Small intestine (tissue), 7 donors: ENCODE results near the gene SPOP. TPM values are rescaled to one million over a fixed set of nuclear protein-coding genes. Genes with fewer than 3 reads are reported as not detected.
"Not testable (repeated sequence)": the region's sequence is repeated elsewhere in the genome, so short reads cannot be mapped to it uniquely, and the experiment has no call there.

Experiments used
- DNase-seq, 2 donors: peaks; one replicate each; pipeline versions ENCODE4 v3.0.0 to v3.0.0-alpha.2; 2013
- FAIRE-seq: peaks from 2 replicates; lab custom pipeline; 2012; peaks lifted over from hg19 to GRCh38; lab: Jason Lieb, UNC
- H3K27ac ChIP-seq, 3 donors: one replicate each; pipeline ENCODE4 v1.5.1; 2013; ENCODE audit warnings: low read length in 2 of 3, mild to moderate bottlenecking in 2 of 3, control low read depth in 1 of 3, inconsistent platforms in 1 of 3, low read depth in 1 of 3, moderate library complexity in 1 of 3
- H3K27me3 ChIP-seq, 3 donors: one replicate each; pipeline ENCODE4 v1.6.1; 2013; ENCODE audit warnings: low read length in 3 of 3, inconsistent platforms in 1 of 3; ENCODE audit not compliant: control insufficient read depth in 3 of 3, insufficient read depth in 3 of 3
- H3K36me3 ChIP-seq, 3 donors: one replicate each; pipeline ENCODE4 v1.6.1; 2013; ENCODE audit warnings: low read length in 3 of 3, inconsistent platforms in 1 of 3, low read depth in 1 of 3, mild to moderate bottlenecking in 1 of 3, moderate library complexity in 1 of 3; ENCODE audit not compliant: control insufficient read depth in 3 of 3, insufficient read depth in 2 of 3
- H3K4me1 ChIP-seq, 3 donors: one replicate each; pipeline ENCODE4 v1.6.1; 2013; ENCODE audit warnings: low read length in 2 of 3, inconsistent platforms in 1 of 3, low read depth in 1 of 3, mild to moderate bottlenecking in 1 of 3, moderate library complexity in 1 of 3; ENCODE audit not compliant: control insufficient read depth in 3 of 3, insufficient read depth in 2 of 3
- H3K4me3 ChIP-seq, 3 donors: one replicate each; pipeline ENCODE4 v1.5.1; 2013; ENCODE audit warnings: low read length in 3 of 3, control low read depth in 1 of 3, inconsistent platforms in 1 of 3, low read depth in 1 of 3, mild to moderate bottlenecking in 1 of 3, moderate library complexity in 1 of 3
- H3K9me3 ChIP-seq, 2 donors: one replicate each; pipeline ENCODE4 v1.6.1; 2013; ENCODE audit warnings: low read depth in 1 of 2, low read length in 1 of 2; ENCODE audit not compliant: control insufficient read depth in 2 of 2, insufficient read depth in 1 of 2
- WGBS, 3 donors: extraction: QIAGEN DNeasy Blood & Tissue Kit; methylation state at CpG; one replicate each; pipeline ENCODE4 v1.1.7; 2013; 5-methylcytosine and 5-hydroxymethylcytosine counted together
- polyA plus RNA-seq, 4 donors: library from polyadenylated mRNA; stranded (reverse) in 3 of 4; unstranded in 1 of 4; fragments of 200-250 nt in 3 of 4; fragments of 120-200 nt in 1 of 4; gene quantifications; one replicate each; pipeline versions ENCODE4 v1.2.1 to v1.2.3, GENCODE V29; 2013
- donor health status: healthy with polysubstance abuse.
- donor health status: control.
- donor health status: control.
- donor health status: Bipolar disorder and iron deficiency.
- donor health status: healthy.

SPOP gene
- polyA plus RNA-seq, 4 donors = 35.7 to 51.2 (median 39.0) TPM

GRCh38 chr17:49555495-49556222 is 122.2 kb downstream of the SPOP start:
- Histone ChIP-seq H3K9me3 (no peaks in the 10 kb centered on the region), H3K36me3 (no peaks in the 10 kb centered on the region), H3K27me3 (peaks cover 0 to 5% (median 0%) of the 10 kb centered on the region in 3 donors), H3K4me1 (peaks cover 0 to 5% (median 0%) of the 10 kb centered on the region in 3 donors), H3K4me3 (no peak overlapping the region), H3K27ac (no peak overlapping the region)
- no peak for FAIRE-seq
- DNase-seq = no peak
- WGBS, 3 donors = 71 to 78% (median 76%) methylated on average over 19 of the region's 19 CpGs

- 75 to 86% (median 79%) methylated on average over 12 to 14 of the region's 14 CpGs for WGBS, 3 donors
- Histone ChIP-seq H3K36me3 (no peaks in the 10 kb centered on the region), H3K27ac (no peak overlapping the region), H3K27me3 (peaks cover 0 to 5% (median 0%) of the 10 kb centered on the region in 3 donors), H3K4me1 (peaks cover 0 to 5% (median 0%) of the 10 kb centered on the region in 3 donors), H3K9me3 (no peaks in the 10 kb centered on the region), H3K4me3 (no peak overlapping the region)
- FAIRE-seq (no peak), DNase-seq (no peak)
Observed at GRCh38 chr17:49554694-49555494, 123.0 kb downstream of the SPOP start.

GRCh38 chr17:49553676-49554335 is 124.1 kb downstream of the SPOP start:
- 75 to 83% (median 78%) methylated on average over 8 of the region's 8 CpGs for WGBS, 3 donors
- DNase-seq (no peak), FAIRE-seq (no peak)
- Histone ChIP-seq H3K4me3 (no peak overlapping the region), H3K9me3 (no peaks in the 10 kb centered on the region), H3K4me1 (peaks cover 0 to 5% (median 0%) of the 10 kb centered on the region in 3 donors), H3K27me3 (peaks cover 0 to 7% (median 0%) of the 10 kb centered on the region in 3 donors), H3K27ac (no peak overlapping the region), H3K36me3 (no peaks in the 10 kb centered on the region)

- Histone ChIP-seq H3K27ac (no peak overlapping the region), H3K36me3 (no peaks in the 10 kb centered on the region), H3K4me1 (peaks cover 0 to 5% (median 0%) of the 10 kb centered on the region in 3 donors), H3K9me3 (no peaks in the 10 kb centered on the region), H3K4me3 (no peak overlapping the region), H3K27me3 (peaks cover 0 to 13% (median 0%) of the 10 kb centered on the region in 3 donors)
- DNase-seq (peak in 1 of 2 donors; percentile 46), FAIRE-seq (no peak)
- WGBS, 3 donors = 43 to 84% (median 63%) methylated on average over 24 to 27 of the region's 27 CpGs
Observed at GRCh38 chr17:49552070-49552751, 125.7 kb downstream of the SPOP start.

GRCh38 chr17:49551221-49552069 is 126.5 kb downstream of the SPOP start:
- WGBS, 3 donors = 73 to 86% (median 74%) methylated on average over 9 to 12 of the region's 12 CpGs
- FAIRE-seq = no peak
- H3K4me1 ChIP-seq = peaks cover 0 to 5% (median 0%) of the 10 kb centered on the region in 3 donors
- H3K36me3 ChIP-seq = no peaks in the 10 kb centered on the region
- peak in 1 of 2 donors; percentile 25 for DNase-seq
- H3K4me3 ChIP-seq = no peak overlapping the region
- H3K27ac ChIP-seq = no peak overlapping the region
- no peaks in the 10 kb centered on the region for H3K9me3 ChIP-seq
- H3K27me3 ChIP-seq = peaks cover 0 to 13% (median 0%) of the 10 kb centered on the region in 3 donors

- not testable (repeated sequence) for H3K4me3 ChIP-seq, DNase-seq, H3K9me3 ChIP-seq, H3K36me3 ChIP-seq, H3K27ac ChIP-seq, H3K4me1 ChIP-seq, FAIRE-seq
- peaks cover 0 to 15% (median 0%) of the 10 kb centered on the region in 3 donors for H3K27me3 ChIP-seq
- WGBS, 3 donors = 87 to 94% (median 90%) methylated on average over 9 of the region's 9 CpGs
Observed at GRCh38 chr17:49550764-49551163, 127.1 kb downstream of the SPOP start.
